CD4-positive, alpha-beta T cell treated with Interleukin-4 for 1 hour (primary cell): ENCODE results near the gene TFDP2.
"Not testable (repeated sequence)": the region's sequence is repeated elsewhere in the genome, so short reads cannot be mapped to it uniquely, and the experiment has no call there.

Source experiments
- DNase-seq, 2 donors: peaks; one replicate each; pipeline ENCODE4 v3.0.0-alpha.2; 2020 to 2022

The TFDP2 gene

GRCh38 chr3:142019794-142020320 is 129.5 kb downstream of the TFDP2 start:
- no peak for DNase-seq

- DNase-seq: no peak
These were observed 135.4 kb downstream of the TFDP2 start for GRCh38 chr3:142013993-142014392.

GRCh38 chr3:142013326-142013980 is 135.9 kb downstream of the TFDP2 start:
- DNase-seq: no peak

GRCh38 chr3:142009029-142009428 is 140.3 kb downstream of the TFDP2 start:
- no peak for DNase-seq

- DNase-seq: no peak
These were observed 141.5 kb downstream of the TFDP2 start for GRCh38 chr3:142007710-142008399.

GRCh38 chr3:142004957-142005356 is 144.4 kb downstream of the TFDP2 start:
- not testable (repeated sequence) for DNase-seq

- no peak for DNase-seq
These were observed 145.3 kb downstream of the TFDP2 start for GRCh38 chr3:142004025-142004424.

- DNase-seq: no peak
These were observed 146.1 kb downstream of the TFDP2 start for GRCh38 chr3:142003291-142003690.

- no peak for DNase-seq
These were observed 148.9 kb downstream of the TFDP2 start for GRCh38 chr3:142000325-142000870.

GRCh38 chr3:141998669-141999290 is 150.6 kb downstream of the TFDP2 start:
- DNase-seq: peak in 1 of 2 donors; percentile 9

GRCh38 chr3:141996437-141996836 is 152.9 kb downstream of the TFDP2 start:
- no peak for DNase-seq

GRCh38 chr3:141994856-141995255 is 154.5 kb downstream of the TFDP2 start:
- DNase-seq: no peak

- DNase-seq: no peak
These were observed 156.8 kb downstream of the TFDP2 start for GRCh38 chr3:141992512-141992911.

GRCh38 chr3:141986548-141987107 is 162.7 kb downstream of the TFDP2 start:
- no peak for DNase-seq

GRCh38 chr3:141981084-141981483 is 168.3 kb downstream of the TFDP2 start:
- DNase-seq: no peak

GRCh38 chr3:141979050-141979671 is 170.2 kb downstream of the TFDP2 start:
- DNase-seq: no peak

GRCh38 chr3:141974777-141975176 is 174.6 kb downstream of the TFDP2 start:
- not testable (repeated sequence) for DNase-seq

- no peak for DNase-seq
These were observed 176.9 kb downstream of the TFDP2 start for GRCh38 chr3:141972399-141972798.

GRCh38 chr3:141971571-141971970 is 177.8 kb downstream of the TFDP2 start:
- no peak for DNase-seq

GRCh38 chr3:141969711-141970110 is 179.6 kb downstream of the TFDP2 start:
- no peak for DNase-seq

GRCh38 chr3:141965471-141965870 is 183.9 kb downstream of the TFDP2 start:
- DNase-seq: no peak

- DNase-seq: no peak
These were observed 186.0 kb downstream of the TFDP2 start for GRCh38 chr3:141963301-141963700.

- DNase-seq: no peak
These were observed 188.6 kb downstream of the TFDP2 start for GRCh38 chr3:141960731-141961130.
